Kidney epithelial cell (primary cell): ENCODE results near the gene MYO7B. TPM values are rescaled to one million over a fixed set of nuclear protein-coding genes. Genes with fewer than 3 reads are reported as not detected.

ENCODE experiments used
- DNase-seq: peaks from one replicate; pipeline ENCODE4 v3.0.0-alpha.2; 2010; ENCODE audit warnings: low read depth
- H3K27me3 ChIP-seq: 2 replicates; pipeline ENCODE4 v1.6.0; 2011; ENCODE audit warnings: low read length; ENCODE audit not compliant: control insufficient read depth, insufficient read depth
- H3K36me3 ChIP-seq: 2 replicates; pipeline ENCODE4 v1.5.1; 2011; ENCODE audit warnings: low read length; ENCODE audit not compliant: control insufficient read depth, insufficient read depth
- H3K4me3 ChIP-seq: 2 replicates; pipeline ENCODE4 v1.5.1; 2011; ENCODE audit warnings: low read depth, mild to moderate bottlenecking, control low read depth, low read length
- CTCF ChIP-seq: IDR thresholded peaks from 2 replicates; pipeline ENCODE4 v1.5.1; 2011; ENCODE audit warnings: mild to moderate bottlenecking, moderate library complexity, low read length, control low read depth, inconsistent platforms; ENCODE audit not compliant: insufficient read depth, poor library complexity, severe bottlenecking
- total RNA-seq: library from RNA; depleted of rRNA; stranded (reverse); fragments of >200 nt; gene quantifications from 2 replicates; pipeline ENCODE4 v1.2.3, GENCODE V29; 2015

Gene MYO7B
- total RNA-seq, 1 donor from 2014 or later = 0.50 TPM

GRCh38 chr2:127671557-127672302, 136.2 kb downstream of the MYO7B start:
- Histone ChIP-seq H3K27me3 (peaks cover 18% of the 10 kb centered on the region), H3K36me3 (no peaks in the 10 kb centered on the region), H3K4me3 (no peak overlapping the region)
- no peak for TF ChIP-seq CTCF
- DNase-seq = no peak

GRCh38 chr2:127672341-127673224, 137.1 kb downstream of the MYO7B start:
- Histone ChIP-seq H3K36me3 (no peaks in the 10 kb centered on the region), H3K27me3 (peaks cover 23% of the 10 kb centered on the region), H3K4me3 (no peak overlapping the region)
- no peak for DNase-seq
- no peak for TF ChIP-seq CTCF

GRCh38 chr2:127673291-127674069, 138.0 kb downstream of the MYO7B start:
- TF ChIP-seq CTCF = no peak
- Histone ChIP-seq H3K27me3 (peaks cover 27% of the 10 kb centered on the region), H3K4me3 (no peak overlapping the region), H3K36me3 (no peaks in the 10 kb centered on the region)
- no peak for DNase-seq

GRCh38 chr2:127674241-127675209, 139.0 kb downstream of the MYO7B start:
- TF ChIP-seq CTCF = no peak
- no peak for DNase-seq

More at GRCh38 chr2:127674241-127675209, 139.0 kb downstream of the MYO7B start:
- Histone ChIP-seq H3K27me3 (peaks cover 28% of the 10 kb centered on the region), H3K36me3 (no peaks in the 10 kb centered on the region), H3K4me3 (peak overlapping the region; percentile 42)
